MCF 10A (cell line): ENCODE results near the gene CDC37L1. TPM values are rescaled to one million over a fixed set of nuclear protein-coding genes. Genes with fewer than 3 reads are reported as not detected.
A peak's percentile ranks its signal among the peaks of the same experiment; 100 is the strongest.
"Not testable (repeated sequence)": the region's sequence is repeated elsewhere in the genome, so short reads cannot be mapped to it uniquely, and the experiment has no call there.

Experiments
- BruUV-seq: library from RNA; stranded (reverse); fragments of 400-500 nt; replicated peaks from 2 replicates; lab custom pipeline; 2021; lab: Mats Ljungman, UMichigan
- CTCF ChIA-PET: fragments of 300-600 bp; sonication (Branson Sonifier 250); formaldehyde crosslinking; extraction: SDS; loops from one replicate; lab custom pipeline; 2021; ENCODE audit warnings: antibody characterized with exemption, inconsistent platforms; lab: Yijun Ruan, JAX
- POLR2A ChIA-PET: fragments of 300-600, 350-650 bp; sonication (Branson Sonifier 250); formaldehyde crosslinking; extraction: SDS; loops from one replicate; lab custom pipeline; 2020; ENCODE audit warnings: antibody characterized with exemption, inconsistent platforms; lab: Yijun Ruan, JAX
- DNase-seq: peaks from one replicate; pipeline ENCODE4 v3.0.0-alpha.2; 2018; ENCODE audit not compliant: unreplicated experiment
- H3K27ac Mint-ChIP-seq: one replicate; pipeline ENCODE4 v1.8.0; 2022; ENCODE audit warnings: mild to moderate bottlenecking, low read depth, mixed read lengths; ENCODE audit not compliant: unreplicated experiment
- H3K27me3 Mint-ChIP-seq: one replicate; pipeline ENCODE4 v1.8.0; 2022; ENCODE audit warnings: mixed read lengths; ENCODE audit not compliant: insufficient read depth, unreplicated experiment
- H3K36me3 Mint-ChIP-seq: one replicate; pipeline ENCODE4 v1.8.0; 2022; ENCODE audit warnings: mild to moderate bottlenecking, moderate library complexity, mixed read lengths; ENCODE audit not compliant: insufficient read depth, unreplicated experiment
- H3K4me1 Mint-ChIP-seq: one replicate; pipeline ENCODE4 v1.8.0; 2022; ENCODE audit warnings: mixed read lengths; ENCODE audit not compliant: insufficient read depth, unreplicated experiment
- H3K4me3 Mint-ChIP-seq: one replicate; pipeline ENCODE4 v1.8.0; 2022; ENCODE audit warnings: mild to moderate bottlenecking, moderate library complexity, mixed read lengths; ENCODE audit not compliant: unreplicated experiment
- H3K9me3 Mint-ChIP-seq: one replicate; pipeline ENCODE4 v1.8.0; 2022; ENCODE audit warnings: mixed read lengths; ENCODE audit not compliant: unreplicated experiment
- intact Hi-C: fragments of 100-400 bp; cut with micrococcal nuclease; formaldehyde crosslinking; loops from 2 replicates; pipeline ENCODE4 v1.14.1; 2022
- total RNA-seq: library from RNA; stranded (reverse); gene quantifications from 2 replicates; pipeline ENCODE4 v1.2.3, GENCODE V29; 2022
- TF ChIP-seq, protein P1 (sequence below): fragments of 200-600 bp; IDR thresholded peaks from one replicate; pipeline ENCODE4 v1.8.0; 2022; ENCODE audit warnings: antibody characterized with exemption, mild to moderate bottlenecking; ENCODE audit not compliant: unreplicated experiment

The CDC37L1 gene
- total RNA-seq, 1 experiment from 2014 or later, result 20.4 TPM

- DNase-seq, result peak; percentile 64
- no peak overlapping the region for H3K4me3 Mint-ChIP-seq
- ChIA-PET POLR2A (interaction anchor here (1.0 kb wide), 1 partner anchor 42 kb away, joined by 3 read pairs; the partner anchor contains the start of gene RCL1), CTCF (interaction anchor here (0.6 to 17.8 kb wide), 12 partner anchors 11 to 335 kb away, joined by 3 to 171 read pairs (median 4); partner anchors contain the start of gene JAK2)
- H3K36me3 Mint-ChIP-seq, result no peaks in the 10 kb centered on the region
- BruUV-seq, result no TSS peak
- H3K27me3 Mint-ChIP-seq, result no peaks in the 10 kb centered on the region
- no peak overlapping the region for H3K27ac Mint-ChIP-seq
- no peaks in the 10 kb centered on the region for H3K9me3 Mint-ChIP-seq
- intact Hi-C loops, result loop anchor here (1.0 kb wide), 1 partner anchor 146 kb away; no protein-coding TSS in a partner anchor
- H3K4me1 Mint-ChIP-seq, result peaks cover 7% of the 10 kb centered on the region
- TF ChIP-seq, protein P1, sequence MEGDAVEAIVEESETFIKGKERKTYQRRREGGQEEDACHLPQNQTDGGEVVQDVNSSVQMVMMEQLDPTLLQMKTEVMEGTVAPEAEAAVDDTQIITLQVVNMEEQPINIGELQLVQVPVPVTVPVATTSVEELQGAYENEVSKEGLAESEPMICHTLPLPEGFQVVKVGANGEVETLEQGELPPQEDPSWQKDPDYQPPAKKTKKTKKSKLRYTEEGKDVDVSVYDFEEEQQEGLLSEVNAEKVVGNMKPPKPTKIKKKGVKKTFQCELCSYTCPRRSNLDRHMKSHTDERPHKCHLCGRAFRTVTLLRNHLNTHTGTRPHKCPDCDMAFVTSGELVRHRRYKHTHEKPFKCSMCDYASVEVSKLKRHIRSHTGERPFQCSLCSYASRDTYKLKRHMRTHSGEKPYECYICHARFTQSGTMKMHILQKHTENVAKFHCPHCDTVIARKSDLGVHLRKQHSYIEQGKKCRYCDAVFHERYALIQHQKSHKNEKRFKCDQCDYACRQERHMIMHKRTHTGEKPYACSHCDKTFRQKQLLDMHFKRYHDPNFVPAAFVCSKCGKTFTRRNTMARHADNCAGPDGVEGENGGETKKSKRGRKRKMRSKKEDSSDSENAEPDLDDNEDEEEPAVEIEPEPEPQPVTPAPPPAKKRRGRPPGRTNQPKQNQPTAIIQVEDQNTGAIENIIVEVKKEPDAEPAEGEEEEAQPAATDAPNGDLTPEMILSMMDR, result peak; percentile 38
These were observed 70.8 kb downstream of the CDC37L1 start for GRCh38 chr9:4750023-4750673.

GRCh38 chr9:4754530-4754929 is 75.2 kb downstream of the CDC37L1 start:
- CTCF ChIA-PET, result interaction anchor here (0.5 to 17.8 kb wide), 8 partner anchors 9 to 521 kb away, joined by 3 to 175 read pairs (median 6); partner anchors contain the start of genes JAK2 and RCL1
- H3K4me3 Mint-ChIP-seq, H3K27ac Mint-ChIP-seq: not testable (repeated sequence)

DNA sequence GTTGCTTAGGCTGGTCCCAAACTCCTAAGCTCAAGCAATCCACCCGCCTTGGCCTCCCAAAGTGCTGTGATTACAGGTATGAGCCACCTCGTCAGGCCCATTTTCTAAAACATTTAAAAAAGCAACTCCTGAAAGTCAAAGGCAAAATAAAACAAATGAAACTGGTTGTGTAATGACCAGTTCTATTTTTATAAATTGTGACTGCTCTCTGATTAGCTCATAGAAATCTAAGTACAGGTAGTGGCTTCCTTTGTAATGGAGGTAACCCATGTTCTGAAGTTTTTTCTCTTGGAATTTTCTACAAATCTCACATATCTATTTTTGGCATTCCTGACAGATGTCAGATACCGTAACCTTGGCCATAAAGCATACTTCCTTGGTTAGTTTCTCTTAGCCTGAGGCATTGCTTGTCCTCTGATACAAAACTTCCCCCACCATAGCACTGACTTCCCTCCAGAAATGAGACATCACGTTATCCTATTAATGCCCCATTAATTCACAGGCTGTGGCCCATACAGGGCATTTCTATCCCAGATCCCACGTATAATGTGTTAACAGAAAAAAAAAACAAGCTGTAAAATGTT is 75.7 kb downstream of the CDC37L1 start:
- no peaks in the 10 kb centered on the region for H3K27me3 Mint-ChIP-seq
- no TSS peak for BruUV-seq
- TF ChIP-seq, protein P1, result no peak
- no peak overlapping the region for H3K4me3 Mint-ChIP-seq
- H3K9me3 Mint-ChIP-seq, result no peaks in the 10 kb centered on the region
- intact Hi-C loops, result no loop called here
- no peak for DNase-seq
- H3K4me1 Mint-ChIP-seq, result peaks cover 6% of the 10 kb centered on the region
- ChIA-PET POLR2A (interaction anchor here (0.8 to 3.6 kb wide), 2 partner anchors 10 to 12 kb away, joined by 3 to 13 read pairs; no protein-coding TSS in a partner anchor), CTCF (interaction anchor here (0.5 to 17.8 kb wide), 9 partner anchors 8 to 522 kb away, joined by 3 to 175 read pairs (median 4); partner anchors contain the start of genes JAK2 and RCL1)
- H3K36me3 Mint-ChIP-seq, result no peaks in the 10 kb centered on the region
- no peak overlapping the region for H3K27ac Mint-ChIP-seq

More at GRCh38 chr9:4754530-4754929, 75.2 kb downstream of the CDC37L1 start:
- DNase-seq, intact Hi-C loops, H3K9me3 Mint-ChIP-seq, H3K4me1 Mint-ChIP-seq, BruUV-seq, H3K27me3 Mint-ChIP-seq, H3K36me3 Mint-ChIP-seq: not testable (repeated sequence)
- POLR2A ChIA-PET, result interaction anchor here (0.8 to 3.6 kb wide), 2 partner anchors 9 to 11 kb away, joined by 3 to 13 read pairs; no protein-coding TSS in a partner anchor

DNA sequence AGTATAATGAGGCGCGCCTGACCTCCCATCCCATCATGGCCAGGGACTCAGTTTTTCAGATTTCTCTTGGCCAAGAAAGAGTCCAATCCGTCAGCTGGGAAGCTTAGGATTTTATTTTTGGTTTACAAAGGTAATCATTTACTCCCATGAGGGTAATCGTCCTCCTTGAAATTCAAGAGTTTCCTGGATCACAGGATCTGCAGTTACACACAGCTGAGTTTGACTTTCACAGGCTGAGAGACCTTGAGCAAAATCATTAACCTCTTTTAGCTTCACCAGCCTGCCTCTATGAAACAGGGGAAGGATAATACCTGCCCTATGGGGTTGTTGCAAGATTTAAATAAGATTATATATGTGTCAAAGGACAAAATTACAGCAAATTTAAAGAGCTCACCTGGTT is 77.1 kb downstream of the CDC37L1 start:
- H3K4me3 Mint-ChIP-seq, result no peak overlapping the region
- CTCF ChIA-PET, result interaction anchor here (0.8 to 17.8 kb wide), 7 partner anchors 10 to 1236 kb away, joined by 3 to 175 read pairs (median 7); partner anchors contain the start of genes JAK2 and RCL1

More for the DNA sequence above, 77.1 kb downstream of the CDC37L1 start:
- Mint-ChIP-seq H3K27me3 (peaks cover 6% of the 10 kb centered on the region), H3K4me1 (peaks cover 6% of the 10 kb centered on the region), H3K9me3 (no peaks in the 10 kb centered on the region), H3K36me3 (no peaks in the 10 kb centered on the region), H3K27ac (no peak overlapping the region)
- TF ChIP-seq, protein P1, result no peak
- intact Hi-C loops, result no loop called here
- BruUV-seq, result no TSS peak
- POLR2A ChIA-PET, result interaction anchor here (0.5 to 3.6 kb wide), 3 partner anchors 11 to 110 kb away, joined by 3 to 13 read pairs (median 5); no protein-coding TSS in a partner anchor
- no peak for DNase-seq

Other genes starting within 250 kb of the CDC37L1 start
- gene SLC1A1, start 189.1 kb upstream of the CDC37L1 start, total RNA-seq, result 0.16 TPM in 1 of 2 replicates, not detected in the other
- 6.3 and 8.3 TPM in 2 replicates for gene PLPP6, start 17.3 kb upstream of the CDC37L1 start, total RNA-seq
- gene SPATA6L, start 13.1 kb upstream of the CDC37L1 start, total RNA-seq, result 3.7 and 5.5 TPM in 2 replicates
- 61.0 and 64.1 TPM in 2 replicates for gene AK3, start 61.6 kb downstream of the CDC37L1 start, total RNA-seq
- 20.2 and 27.8 TPM in 2 replicates for gene RCL1, start 113.4 kb downstream of the CDC37L1 start, total RNA-seq